ENCODE data around the gene CSTB. TPM values are rescaled to one million over a fixed set of nuclear protein-coding genes. Genes with fewer than 3 reads are reported as not detected.

Gene CSTB
- total and polyA plus RNA-seq, 8 donors = 7.4 to 35.6 (median 14.1) TPM

DNA sequence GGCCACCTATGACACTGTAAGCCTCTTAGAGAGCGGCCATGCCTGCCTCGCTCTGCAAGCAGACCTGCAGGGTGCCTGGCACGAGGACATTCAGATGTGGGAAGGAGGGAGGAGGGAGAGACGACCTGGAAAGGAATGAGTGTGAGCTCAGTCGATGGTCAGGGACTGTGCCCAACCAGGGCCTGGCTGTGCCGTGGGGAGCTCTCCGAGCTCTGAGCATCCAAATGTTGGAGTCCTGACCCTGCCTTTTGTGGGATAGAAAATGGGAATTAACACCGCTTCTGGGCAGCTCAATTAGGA lies 7.3 kb downstream of the CSTB start:
- no peak overlapping the region for H3K27ac ChIP-seq
- peak in 1 of 6 donors; percentile 35 for DNase-seq
- WGBS, 2 donors = 60 to 61% methylated on average over 8 of the region's 8 CpGs

GRCh38 chr21:43767984-43768867 lies 7.9 kb downstream of the CSTB start:
- no peak for FAIRE-seq
- intact Hi-C loops (cut with DNase I) = no loop called here
- 49 to 55% methylated on average over 34 of the region's 34 CpGs for WGBS, 2 donors
- ATAC-seq = peak; percentile 46 to 77 (median 66)
- no peak overlapping the region for H3K27ac ChIP-seq
- peak in 2 of 6 donors; percentile 61 to 62 for DNase-seq
- no peaks in the 10 kb centered on the region for H3K9me3 ChIP-seq
- H3K4me1 ChIP-seq = peaks cover 0 to 6% (median 0%) of the 10 kb centered on the region in 3 donors
- TF ChIP-seq CTCF (IDR thresholded peaks at IDR 0.05) = no peak
- H3K36me3 ChIP-seq = peaks cover 0 to 2% (median 0%) of the 10 kb centered on the region in 3 donors
- H3K4me3 ChIP-seq = no peak overlapping the region
- H3K27me3 ChIP-seq = no peaks in the 10 kb centered on the region

More for the DNA sequence above, 7.3 kb downstream of the CSTB start:
- H3K9me3 ChIP-seq = no peaks in the 10 kb centered on the region
- FAIRE-seq (no peak), ATAC-seq (no peak)
- H3K4me1 ChIP-seq = peaks cover 0 to 6% (median 0%) of the 10 kb centered on the region in 3 donors
- no peak for TF ChIP-seq CTCF (IDR thresholded peaks at IDR 0.05)
- H3K36me3 ChIP-seq = peaks cover 0 to 5% (median 5%) of the 10 kb centered on the region in 3 donors
- intact Hi-C loops (cut with DNase I) = no loop called here
- H3K4me3 ChIP-seq = no peak overlapping the region
- H3K27me3 ChIP-seq = no peaks in the 10 kb centered on the region

- Histone ChIP-seq H3K9me3 (no peaks in the 10 kb centered on the region), H3K4me1 (peaks cover 0 to 6% (median 0%) of the 10 kb centered on the region in 3 donors), H3K27ac (no peak overlapping the region), H3K36me3 (no peaks in the 10 kb centered on the region), H3K4me3 (no peak overlapping the region), H3K27me3 (no peaks in the 10 kb centered on the region)
- intact Hi-C loops (cut with DNase I) = no loop called here
- FAIRE-seq (no peak), ATAC-seq (peak in 3 of 4 donors; percentile 1 to 5 (median 4)), DNase-seq (no peak)
- TF ChIP-seq CTCF (IDR thresholded peaks at IDR 0.05) = no peak
- 64 to 76% methylated on average over 15 of the region's 15 CpGs for WGBS, 2 donors
Observed at GRCh38 chr21:43767498-43767983, 8.6 kb downstream of the CSTB start.

DNA sequence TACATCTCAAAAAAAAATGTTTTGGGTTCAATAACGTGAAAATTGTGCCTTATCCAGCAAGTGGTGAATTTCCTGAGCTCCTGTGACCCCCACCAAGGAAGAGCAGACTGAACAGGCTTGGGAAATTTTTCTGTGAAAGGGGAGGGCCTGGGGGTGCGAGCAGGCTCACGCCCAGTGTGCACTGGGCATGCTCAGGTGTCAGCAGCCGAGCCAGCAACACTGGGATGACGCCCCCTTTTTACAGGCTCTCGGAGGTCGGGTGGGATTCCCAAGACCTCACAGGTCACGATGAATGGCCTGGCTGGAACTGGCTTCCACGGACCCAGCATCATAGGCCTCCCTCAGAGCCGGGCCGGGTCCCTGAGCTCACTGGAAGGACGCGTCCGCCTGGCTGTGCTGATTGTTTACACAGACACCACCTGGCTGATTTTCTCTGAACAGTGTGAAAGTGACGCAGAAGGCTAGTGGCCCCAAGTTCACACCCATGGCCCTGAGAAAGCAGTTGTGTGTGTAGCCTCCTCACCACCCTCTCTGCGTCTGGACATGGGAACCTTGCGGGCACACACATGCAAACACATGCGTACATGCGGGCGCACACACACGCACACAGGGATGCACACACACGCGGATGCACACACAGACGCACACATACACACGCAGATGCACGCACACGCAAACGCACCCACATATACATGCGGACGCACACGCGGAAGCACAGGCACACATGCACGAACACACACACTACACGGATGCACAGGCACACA lies 9.2 kb downstream of the CSTB start:
- Histone ChIP-seq H3K4me3 (no peak overlapping the region), H3K4me1 (peaks cover 0 to 6% (median 0%) of the 10 kb centered on the region in 3 donors), H3K36me3 (no peaks in the 10 kb centered on the region), H3K9me3 (no peaks in the 10 kb centered on the region), H3K27me3 (no peaks in the 10 kb centered on the region), H3K27ac (no peak overlapping the region)
- ATAC-seq = peak; percentile 19 to 63 (median 34)
- intact Hi-C loops (cut with DNase I) = no loop called here
- 49 to 53% methylated on average over 34 of the region's 34 CpGs for WGBS, 2 donors
- no peak for FAIRE-seq
- TF ChIP-seq CTCF (IDR thresholded peaks at IDR 0.05) = no peak
- DNase-seq = peak in 1 of 6 donors; percentile 71
